ENCODE measurements around the gene RHOA. TPM values are rescaled to one million over a fixed set of nuclear protein-coding genes. Genes with fewer than 3 reads are reported as not detected.

The RHOA gene
- polyA plus RNA-seq, 3 donors: 162 to 513 (median 415) TPM

Other genes starting within 250 kb of the RHOA start
- gene CCDC71, start 245.6 kb downstream of the RHOA start, polyA plus RNA-seq: 10 to 100 TPM in 1 of 3 donors, 1 to 10 TPM in 2; 8.0 to 18.7 (median 9.1) TPM
- 10 to 100 TPM; 32.3 to 73.4 (median 43.5) TPM for gene KLHDC8B, start 240.4 kb downstream of the RHOA start, polyA plus RNA-seq
- gene C3orf62, start 134.7 kb downstream of the RHOA start, polyA plus RNA-seq: 1 to 10 TPM; 1.9 to 4.2 (median 3.9) TPM
- gene USP4, start 71.9 kb downstream of the RHOA start, polyA plus RNA-seq: 10 to 100 TPM; 16.5 to 32.1 (median 30.4) TPM
- gene GPX1, start 53.6 kb downstream of the RHOA start, polyA plus RNA-seq: 1,000 to 10,000 TPM in 1 of 3 donors, 100 to 1,000 TPM in 2; 174 to 1,140 (median 788) TPM
- 10 to 100 TPM; 19.9 to 33.8 (median 31.2) TPM for gene TCTA, start 447 bp upstream of the RHOA start, polyA plus RNA-seq
- 10 to 100 TPM in 2 of 3 donors, 1 to 10 TPM in 1; 4.7 to 14.6 (median 11.2) TPM for gene AMT, start 10.5 kb upstream of the RHOA start, polyA plus RNA-seq
- gene NICN1, start 17.3 kb upstream of the RHOA start, polyA plus RNA-seq: 10 to 100 TPM in 1 of 3 donors, 1 to 10 TPM in 2; 3.5 to 10.3 (median 8.7) TPM
- 10 to 100 TPM; 12.5 to 43.2 (median 23.5) TPM for gene DAG1, start 58.3 kb upstream of the RHOA start, polyA plus RNA-seq
- under 1 TPM; 0.06 to 0.49 (median 0.11) TPM for gene BSN, start 142.5 kb upstream of the RHOA start, polyA plus RNA-seq

Measured in adipose tissue (tissue), 3 donors.